ENCODE results near the gene PRDX2.

PRDX2 gene

GRCh38 chr19:12784871-12785430, 16.6 kb downstream of the PRDX2 start:
- Histone ChIP-seq H2BK120ac (ENCODE audit: insufficient read depth, low read length, poor library complexity) (peak overlapping the region; percentile 79), H3K79me2 (ENCODE audit: control insufficient read depth, insufficient read depth, low read length, poor library complexity) (peaks cover 12% of the 10 kb centered on the region), H2AK5ac (ENCODE audit: low read length) (peak overlapping the region; percentile 78), H3K27ac (ENCODE audit: low read depth, low read length) (peak overlapping the region; percentile 96), H3K79me1 (ENCODE audit: low read length) (peaks cover 62% of the 10 kb centered on the region), H2BK12ac (ENCODE audit: low read length) (peak overlapping the region; percentile 84), H3K27me3 (ENCODE audit: insufficient read depth, low read length) (no peaks in the 10 kb centered on the region), H4K91ac (ENCODE audit: low read depth, low read length) (peak overlapping the region; percentile 100), H4K8ac (ENCODE audit: low read depth, low read length) (peak overlapping the region; percentile 3), H3K4me2 (ENCODE audit: low read length) (no peak overlapping the region), H3K18ac (ENCODE audit: low read length) (peak overlapping the region; percentile 13), H2AFZ (ENCODE audit: insufficient read depth, low read length, poor library complexity) (peak overlapping the region; percentile 21), H4K12ac (ENCODE audit: low read depth, low read length) (no peak overlapping the region), H3K4me3 (ENCODE audit: low read depth, low read length) (no peak overlapping the region), H3K4me1 (ENCODE audit: control insufficient read depth in 1 of 2, insufficient read depth in 2 of 2, low read length in 2 of 2) (peaks cover 49 to 52% of the 10 kb centered on the region in 2 experiments), H2BK5ac (ENCODE audit: low read depth, low read length, poor library complexity) (peak overlapping the region; percentile 88), H3K23ac (ENCODE audit: low read length) (no peak overlapping the region), H3K36me3 (ENCODE audit: control insufficient read depth in 1 of 2, insufficient read depth in 2 of 2, low read length in 2 of 2) (no peaks in the 10 kb centered on the region), H3K14ac (ENCODE audit: low read length) (peak overlapping the region; percentile 18), H3K9ac (ENCODE audit: low read length) (no peak overlapping the region), H3K9me3 (ENCODE audit: insufficient read depth, low read depth, low read length) (no peaks in the 10 kb centered on the region), H3K4ac (ENCODE audit: low read depth, low read length) (peak overlapping the region; percentile 53)
- peak in 1 of 2 donors; percentile 36 for DNase-seq
- WGBS (ENCODE audit: extremely low coverage, insufficient coverage, insufficient read length) = no CpG with 5 or more reads among the region's 5 CpGs

- no peaks in the 10 kb centered on the region for H3K36me3 ChIP-seq (ENCODE audit: control insufficient read depth in 1 of 2, insufficient read depth in 2 of 2, low read length in 2 of 2)
- H3K9ac ChIP-seq (ENCODE audit: low read length) = no peak overlapping the region
- H4K12ac ChIP-seq (ENCODE audit: low read depth, low read length) = no peak overlapping the region
- peak overlapping the region; percentile 21 for H2AFZ ChIP-seq (ENCODE audit: insufficient read depth, low read length, poor library complexity)
- peak overlapping the region; percentile 3 for H4K8ac ChIP-seq (ENCODE audit: low read depth, low read length)
- H2BK120ac ChIP-seq (ENCODE audit: insufficient read depth, low read length, poor library complexity) = peak overlapping the region; percentile 79
- H3K27me3 ChIP-seq (ENCODE audit: insufficient read depth, low read length) = no peaks in the 10 kb centered on the region
- no peaks in the 10 kb centered on the region for H3K9me3 ChIP-seq (ENCODE audit: insufficient read depth, low read depth, low read length)
- WGBS (ENCODE audit: extremely low coverage, insufficient coverage, insufficient read length) = no CpG with 5 or more reads among the region's 10 CpGs
- peak overlapping the region; percentile 88 for H2BK5ac ChIP-seq (ENCODE audit: low read depth, low read length, poor library complexity)
- H3K27ac ChIP-seq (ENCODE audit: low read depth, low read length) = peak overlapping the region; percentile 96
- peak overlapping the region; percentile 100 for H4K91ac ChIP-seq (ENCODE audit: low read depth, low read length)
- peak in 1 of 2 donors; percentile 37 for DNase-seq
- H3K4me2 ChIP-seq (ENCODE audit: low read length) = peak overlapping the region; percentile 8
- peaks cover 49 to 54% of the 10 kb centered on the region in 2 experiments for H3K4me1 ChIP-seq (ENCODE audit: control insufficient read depth in 1 of 2, insufficient read depth in 2 of 2, low read length in 2 of 2)
- H3K79me1 ChIP-seq (ENCODE audit: low read length) = peaks cover 59% of the 10 kb centered on the region
- H3K4ac ChIP-seq (ENCODE audit: low read depth, low read length) = peak overlapping the region; percentile 53
- H2BK12ac ChIP-seq (ENCODE audit: low read length) = peak overlapping the region; percentile 84
- peak overlapping the region; percentile 13 for H3K18ac ChIP-seq (ENCODE audit: low read length)
- H2AK5ac ChIP-seq (ENCODE audit: low read length) = peak overlapping the region; percentile 78
- no peak overlapping the region for H3K23ac ChIP-seq (ENCODE audit: low read length)
- H3K79me2 ChIP-seq (ENCODE audit: control insufficient read depth, insufficient read depth, low read length, poor library complexity) = peaks cover 12% of the 10 kb centered on the region
- peak overlapping the region; percentile 18 for H3K14ac ChIP-seq (ENCODE audit: low read length)
- H3K4me3 ChIP-seq (ENCODE audit: low read depth, low read length) = no peak overlapping the region
These were observed 17.2 kb downstream of the PRDX2 start for GRCh38 chr19:12784394-12784870.

GRCh38 chr19:12783849-12784393, 17.7 kb downstream of the PRDX2 start:
- H3K9me3 ChIP-seq (ENCODE audit: insufficient read depth, low read depth, low read length) = no peaks in the 10 kb centered on the region
- H3K4me3 ChIP-seq (ENCODE audit: low read depth, low read length) = no peak overlapping the region
- peaks cover 12% of the 10 kb centered on the region for H3K79me2 ChIP-seq (ENCODE audit: control insufficient read depth, insufficient read depth, low read length, poor library complexity)
- H3K36me3 ChIP-seq (ENCODE audit: control insufficient read depth in 1 of 2, insufficient read depth in 2 of 2, low read length in 2 of 2) = no peaks in the 10 kb centered on the region
- H3K18ac ChIP-seq (ENCODE audit: low read length) = peak overlapping the region; percentile 83
- peaks cover 58% of the 10 kb centered on the region for H3K79me1 ChIP-seq (ENCODE audit: low read length)
- peak overlapping the region; percentile 96 for H3K27ac ChIP-seq (ENCODE audit: low read depth, low read length)
- H4K91ac ChIP-seq (ENCODE audit: low read depth, low read length) = peak overlapping the region; percentile 100
- peak overlapping the region; percentile 88 for H2BK12ac ChIP-seq (ENCODE audit: low read length)
- H2BK120ac ChIP-seq (ENCODE audit: insufficient read depth, low read length, poor library complexity) = peak overlapping the region; percentile 98
- no CpG with 5 or more reads among the region's 19 CpGs for WGBS (ENCODE audit: extremely low coverage, insufficient coverage, insufficient read length)
- H3K14ac ChIP-seq (ENCODE audit: low read length) = peak overlapping the region; percentile 96
- H3K23ac ChIP-seq (ENCODE audit: low read length) = no peak overlapping the region
- H3K4ac ChIP-seq (ENCODE audit: low read depth, low read length) = peak overlapping the region; percentile 89
- H2AFZ ChIP-seq (ENCODE audit: insufficient read depth, low read length, poor library complexity) = peak overlapping the region; percentile 57
- peak overlapping the region; percentile 28 for H4K12ac ChIP-seq (ENCODE audit: low read depth, low read length)
- H3K27me3 ChIP-seq (ENCODE audit: insufficient read depth, low read length) = no peaks in the 10 kb centered on the region
- H3K4me2 ChIP-seq (ENCODE audit: low read length) = peak overlapping the region; percentile 53
- peak overlapping the region; percentile 11 for H3K9ac ChIP-seq (ENCODE audit: low read length)
- DNase-seq = no peak
- peak overlapping the region; percentile 92 for H2AK5ac ChIP-seq (ENCODE audit: low read length)
- peak overlapping the region; percentile 97 for H2BK5ac ChIP-seq (ENCODE audit: low read depth, low read length, poor library complexity)
- H3K4me1 ChIP-seq (ENCODE audit: control insufficient read depth in 1 of 2, insufficient read depth in 2 of 2, low read length in 2 of 2) = peaks cover 47 to 55% of the 10 kb centered on the region in 2 experiments
- H4K8ac ChIP-seq (ENCODE audit: low read depth, low read length) = peak overlapping the region; percentile 70

GRCh38 chr19:12783291-12783848, 18.2 kb downstream of the PRDX2 start:
- Histone ChIP-seq H3K36me3 (ENCODE audit: control insufficient read depth in 1 of 2, insufficient read depth in 2 of 2, low read length in 2 of 2) (no peaks in the 10 kb centered on the region), H4K12ac (ENCODE audit: low read depth, low read length) (peak overlapping the region; percentile 28), H3K27me3 (ENCODE audit: insufficient read depth, low read length) (no peaks in the 10 kb centered on the region), H3K23ac (ENCODE audit: low read length) (no peak overlapping the region), H3K27ac (ENCODE audit: low read depth, low read length) (peak overlapping the region; percentile 96), H3K4me2 (ENCODE audit: low read length) (peak overlapping the region; percentile 75), H3K4me3 (ENCODE audit: low read depth, low read length) (no peak overlapping the region), H2BK5ac (ENCODE audit: low read depth, low read length, poor library complexity) (peak overlapping the region; percentile 97), H3K4me1 (ENCODE audit: control insufficient read depth in 1 of 2, insufficient read depth in 2 of 2, low read length in 2 of 2) (peaks cover 47 to 55% of the 10 kb centered on the region in 2 experiments), H3K9me3 (ENCODE audit: insufficient read depth, low read depth, low read length) (no peaks in the 10 kb centered on the region), H3K14ac (ENCODE audit: low read length) (peak overlapping the region; percentile 96), H3K18ac (ENCODE audit: low read length) (peak overlapping the region; percentile 93), H3K9ac (ENCODE audit: low read length) (peak overlapping the region; percentile 11), H2AK5ac (ENCODE audit: low read length) (peak overlapping the region; percentile 92), H3K79me2 (ENCODE audit: control insufficient read depth, insufficient read depth, low read length, poor library complexity) (peaks cover 11% of the 10 kb centered on the region), H2BK12ac (ENCODE audit: low read length) (peak overlapping the region; percentile 88), H4K91ac (ENCODE audit: low read depth, low read length) (peak overlapping the region; percentile 100), H2AFZ (ENCODE audit: insufficient read depth, low read length, poor library complexity) (peak overlapping the region; percentile 80), H3K4ac (ENCODE audit: low read depth, low read length) (peak overlapping the region; percentile 89), H4K8ac (ENCODE audit: low read depth, low read length) (peak overlapping the region; percentile 91), H2BK120ac (ENCODE audit: insufficient read depth, low read length, poor library complexity) (peak overlapping the region; percentile 98), H3K79me1 (ENCODE audit: low read length) (peaks cover 58% of the 10 kb centered on the region)
- peak in 1 of 2 donors; percentile 24 for DNase-seq
- no CpG with 5 or more reads among the region's 16 CpGs for WGBS (ENCODE audit: extremely low coverage, insufficient coverage, insufficient read length)

Data from trophoblast cell (in vitro differentiated cells and primary cell).